ENCODE data around the gene HHIPL1.

GRCh38 chr14:99686557-99687283 lies 41.8 kb downstream of the HHIPL1 start:
- no peak for TF ChIP-seq CTCF (IDR thresholded peaks at IDR 0.05)
- no peak for TF ChIP-seq EZH2 (IDR thresholded peaks at IDR 0.05)
